NCI-H1048 (cell line): Measurements from ENCODE around the gene SLX4.

Source experiments
- DNase-seq: peaks from one replicate; lab custom pipeline; 2025; lab: John Stamatoyannopoulos, UW

SLX4 gene

DNA sequence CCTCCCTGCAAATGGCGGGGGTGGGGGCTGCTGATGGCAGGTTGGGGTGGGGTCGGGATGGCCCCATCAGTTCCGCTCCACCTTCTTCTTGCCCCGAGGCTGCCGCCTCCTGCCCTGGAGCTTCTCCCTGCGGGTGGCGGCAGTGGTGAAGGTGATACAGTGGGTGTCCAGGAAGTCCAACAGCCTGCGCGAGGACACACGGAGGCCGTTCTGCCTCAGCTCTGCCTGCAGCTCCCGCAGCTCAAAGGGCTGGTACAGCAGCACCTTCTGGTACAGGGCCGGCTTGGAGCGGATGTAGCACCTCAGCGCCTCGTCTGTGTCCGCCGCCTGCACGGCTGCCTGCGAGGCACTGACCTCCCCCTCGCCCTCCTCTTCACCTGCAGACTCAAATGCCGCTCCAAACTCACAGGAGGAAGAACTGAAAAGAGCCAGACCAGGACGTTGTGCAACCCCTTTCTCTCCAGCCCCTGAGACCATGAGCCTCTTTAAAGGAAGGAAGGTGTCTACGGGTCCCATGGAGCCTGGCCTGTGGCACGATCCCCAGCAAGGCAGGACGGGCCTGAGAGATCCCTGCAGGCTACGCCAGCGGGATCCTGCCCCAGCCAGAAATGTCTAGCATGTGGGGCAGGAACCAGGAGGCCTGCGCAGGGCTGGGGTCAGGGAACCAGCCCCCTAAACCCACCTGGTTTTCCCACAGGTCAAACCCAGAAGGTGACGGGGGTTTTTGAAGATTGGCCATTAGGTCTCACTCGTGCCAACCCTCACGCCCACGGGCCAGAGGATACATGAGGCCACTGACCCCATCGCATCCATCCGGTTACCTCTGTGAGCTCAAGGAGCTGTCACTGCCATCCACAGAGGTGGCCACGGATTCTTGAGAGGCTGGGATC lies 28.9 kb downstream of the SLX4 start:
- DNase-seq, result no peak

DNA sequence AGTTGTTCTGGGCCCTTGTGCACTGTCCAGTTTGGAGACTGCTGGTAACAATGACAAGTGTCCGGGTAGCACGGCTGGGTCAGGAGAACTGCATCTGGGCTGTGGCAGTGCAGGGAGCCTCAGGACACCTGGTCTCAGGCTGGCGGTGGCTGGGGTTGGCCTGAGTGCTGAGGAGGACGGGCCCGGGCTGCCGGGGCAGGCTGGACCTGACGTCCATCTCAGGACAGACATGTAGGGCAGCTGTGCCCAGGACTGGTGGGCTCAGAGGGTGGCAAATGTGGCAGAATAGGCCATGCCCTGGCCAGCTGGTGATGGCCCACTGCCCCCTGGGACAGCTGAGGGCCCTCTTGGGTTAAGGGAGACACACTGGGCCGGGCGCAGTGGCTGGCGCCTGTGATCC lies 30.0 kb downstream of the SLX4 start:
- DNase-seq, result no peak

DNA sequence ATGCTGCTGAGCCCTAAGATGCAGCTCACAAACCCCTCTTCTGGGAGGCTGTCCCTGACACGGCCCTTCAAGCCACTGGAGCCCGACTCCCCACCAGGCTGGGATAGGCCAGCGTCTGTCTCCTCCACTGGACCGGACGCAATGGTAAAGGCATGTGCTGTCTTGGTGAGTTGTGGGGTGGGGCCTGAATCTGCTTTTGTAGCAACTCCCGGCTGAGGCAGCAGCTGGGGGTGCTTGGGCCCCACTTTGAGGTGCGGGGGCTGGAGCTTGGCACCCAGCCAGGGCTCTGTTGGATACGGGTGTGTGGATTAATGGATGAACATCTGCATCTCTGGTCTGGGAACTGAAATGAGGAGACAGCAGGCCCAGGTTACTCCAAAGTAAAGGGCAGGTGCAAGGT lies 30.7 kb downstream of the SLX4 start:
- DNase-seq, result no peak

DNA sequence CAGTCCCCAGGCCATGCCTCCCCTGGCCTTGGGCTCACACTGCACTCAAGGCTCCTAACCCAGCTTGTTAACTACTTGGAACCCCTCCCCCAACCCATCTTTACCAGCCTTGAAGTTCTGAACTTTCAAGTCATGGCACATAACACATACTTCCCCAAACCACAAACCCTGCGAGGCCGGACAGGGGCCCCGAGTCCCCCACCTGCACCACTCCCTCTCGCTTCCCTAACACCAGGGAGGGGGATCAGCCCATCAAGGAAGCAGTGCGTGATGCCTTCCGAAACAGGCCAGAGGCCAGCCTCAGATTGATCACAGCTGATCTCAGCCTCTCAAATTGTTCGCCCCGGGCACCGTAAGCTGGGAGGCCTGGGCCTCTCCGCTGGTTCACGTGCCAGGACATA lies 31.2 kb downstream of the SLX4 start:
- no peak for DNase-seq

DNA sequence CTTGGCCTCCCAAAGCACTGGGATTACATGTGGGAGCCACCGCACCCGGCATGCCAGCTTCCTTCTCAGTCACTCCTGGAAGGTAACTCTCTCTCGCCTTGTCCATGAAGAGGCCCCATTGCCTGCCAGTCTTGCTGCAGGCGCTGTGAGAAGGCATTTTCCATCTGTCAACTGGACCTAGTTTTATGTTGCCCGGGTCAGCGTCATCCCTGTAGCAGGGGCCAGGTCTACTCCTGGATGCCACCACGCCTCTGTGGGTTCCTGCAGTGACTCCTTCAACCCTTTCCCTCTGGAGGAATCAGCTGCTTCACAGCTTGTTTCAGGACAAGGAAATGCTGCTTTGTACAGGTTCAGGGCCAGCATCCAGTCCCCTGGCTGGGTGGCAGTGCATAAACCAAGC lies 31.6 kb downstream of the SLX4 start:
- DNase-seq, result no peak

DNA sequence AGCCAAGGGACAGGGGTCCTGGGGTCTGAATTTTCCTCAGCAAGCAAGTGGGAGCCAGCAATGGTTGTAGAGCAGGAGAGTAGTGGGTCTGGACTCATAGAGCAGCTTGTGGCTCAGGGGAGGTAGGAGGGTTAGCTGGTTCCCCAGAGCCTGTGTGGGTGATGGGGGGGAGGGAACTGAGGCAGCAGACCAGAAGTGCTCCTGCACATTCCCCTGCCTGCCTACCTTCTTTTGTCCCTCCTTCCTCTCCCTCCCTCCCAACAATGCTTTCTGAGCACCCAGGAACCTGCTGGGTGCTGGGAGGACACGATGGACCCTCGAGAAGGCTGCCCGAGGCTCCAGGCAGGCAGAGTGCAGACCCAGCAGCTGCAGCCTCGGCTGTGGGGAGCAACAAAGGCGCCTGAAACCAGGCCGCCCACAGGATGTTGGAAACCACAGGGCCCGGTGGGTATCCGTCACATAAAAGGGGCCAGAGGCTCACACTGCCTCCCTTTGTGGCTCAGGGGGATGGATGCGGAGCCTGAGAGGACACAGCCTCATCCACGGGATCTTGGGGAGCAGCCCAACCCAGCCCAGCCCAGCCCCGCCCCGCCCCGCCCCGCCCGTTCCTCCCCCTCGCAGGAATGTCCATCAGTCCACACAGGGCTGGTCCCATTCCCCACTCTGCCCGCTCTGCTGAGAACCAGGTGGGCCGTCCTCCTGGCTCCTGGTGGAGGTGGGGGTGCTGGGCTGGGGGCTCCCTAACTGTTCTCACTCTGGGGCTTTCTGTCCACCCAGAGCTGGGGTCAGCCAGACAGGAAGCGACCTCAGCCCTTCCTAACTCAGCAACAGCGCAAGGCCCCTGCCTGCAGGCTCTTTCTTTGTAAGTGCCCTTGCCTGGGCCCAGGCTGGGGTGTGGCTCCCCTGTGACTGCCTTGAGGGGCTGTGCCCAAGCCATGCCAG lies 32.5 kb downstream of the SLX4 start:
- no peak for DNase-seq

DNA sequence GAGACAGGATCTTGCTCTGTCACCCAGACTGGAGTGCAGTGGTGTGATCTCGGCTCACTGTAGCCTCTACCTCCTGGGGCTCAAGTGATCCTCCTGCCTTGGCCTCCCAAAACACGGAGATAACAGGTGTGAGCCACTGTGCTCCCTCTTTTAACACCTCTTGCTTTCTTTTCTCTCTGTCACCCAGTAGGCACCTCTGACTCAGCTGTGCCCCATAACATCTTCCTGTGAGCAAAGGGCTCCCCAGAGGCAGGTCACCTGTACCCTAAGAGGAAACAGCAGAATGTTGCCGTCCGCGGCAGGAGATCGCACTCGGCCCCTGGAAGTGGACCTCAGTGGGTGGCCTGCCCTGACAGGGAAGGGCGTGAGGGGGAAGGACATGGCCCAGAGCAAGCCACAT lies 33.3 kb downstream of the SLX4 start:
- DNase-seq, result no peak

DNA sequence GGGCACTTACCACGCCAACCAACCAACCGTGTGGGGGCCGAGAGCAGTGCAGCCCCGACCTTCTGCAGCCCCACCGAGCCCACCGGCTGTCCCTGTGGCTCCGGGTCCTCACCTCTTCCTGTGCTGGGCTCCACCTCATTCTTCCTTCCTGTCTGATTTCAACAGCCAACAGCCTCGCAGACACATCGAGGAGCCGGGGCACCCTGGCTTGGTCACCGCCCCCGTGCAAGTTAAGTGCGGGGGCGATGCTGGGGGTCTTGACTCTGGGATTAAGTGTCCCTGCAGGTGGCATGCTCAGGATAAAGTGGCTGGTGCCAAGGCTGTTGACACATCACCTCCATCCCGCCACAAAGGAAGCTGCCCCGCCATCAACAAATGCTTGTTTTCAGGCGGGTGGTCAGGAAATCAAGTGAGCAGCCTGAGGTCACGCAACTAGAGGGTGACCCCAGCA lies 34.1 kb downstream of the SLX4 start, which contains the start of gene NLRC3:
NLRC3 (minus strand) TSS at position 102 of the 451 bp plus-strand sequence. CDS start 12,367 bp downstream, outside the sequence.
- no peak for DNase-seq

DNA sequence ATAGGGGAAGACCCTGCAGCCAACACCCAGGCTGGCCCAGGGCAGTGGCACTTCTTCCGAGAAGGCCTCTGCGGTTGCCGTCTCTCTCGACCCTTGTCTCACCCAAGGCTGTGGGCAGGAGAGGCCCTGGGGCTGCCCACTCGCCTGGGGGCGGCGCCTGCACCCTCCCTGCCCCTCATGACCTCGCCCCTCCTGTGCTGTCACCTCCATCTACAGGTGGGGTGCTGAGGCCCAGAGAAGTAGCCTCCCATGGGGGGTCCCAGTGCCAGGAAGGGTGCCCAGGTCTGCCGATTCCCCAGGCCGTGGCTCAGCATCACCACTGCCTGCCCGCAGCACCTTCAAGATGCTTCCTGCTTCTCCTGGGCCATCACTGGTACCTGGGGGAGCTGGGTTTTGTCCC lies 35.2 kb downstream of the SLX4 start:
- DNase-seq, result no peak

DNA sequence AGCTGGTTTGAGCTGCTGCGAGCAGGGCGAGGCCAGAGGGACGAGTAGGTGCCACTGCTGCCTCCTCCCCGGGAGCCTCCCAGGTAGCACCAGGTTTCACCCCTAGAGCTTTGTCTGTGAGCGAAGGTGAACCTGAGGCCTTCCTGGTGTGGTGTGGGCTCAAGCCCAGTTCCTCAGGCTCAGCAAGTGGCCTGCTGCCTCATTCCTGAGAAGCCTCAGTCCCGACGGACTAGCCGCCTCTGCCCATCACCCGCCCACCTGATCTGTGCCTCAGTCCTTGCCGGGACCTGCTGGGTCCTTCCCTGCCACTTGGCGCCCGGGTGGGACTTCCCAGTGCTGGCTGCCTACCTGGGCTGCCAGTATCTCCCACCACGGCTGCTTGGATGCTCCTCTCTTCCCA lies 35.9 kb downstream of the SLX4 start:
- DNase-seq, result no peak

DNA sequence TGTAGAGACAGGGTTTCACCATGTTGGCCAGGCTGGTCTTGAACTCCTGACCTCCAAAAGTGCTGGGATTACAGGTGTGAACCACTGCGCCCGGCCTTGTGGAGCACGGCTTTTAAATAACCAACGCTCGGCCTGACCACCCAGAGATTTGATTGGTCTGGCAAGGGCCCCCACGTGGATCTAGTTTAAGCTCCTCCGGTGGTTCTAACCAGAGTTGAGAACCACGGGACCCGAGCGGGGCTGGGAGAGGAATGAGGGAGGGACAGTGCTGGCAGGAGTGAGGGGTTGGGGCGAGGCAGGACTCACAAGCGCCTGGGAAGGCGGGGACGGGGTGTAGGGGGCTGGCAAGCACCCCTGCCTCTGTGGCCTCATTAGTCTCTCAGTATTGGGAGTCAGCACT lies 37.2 kb downstream of the SLX4 start:
- DNase-seq, result no peak

DNA sequence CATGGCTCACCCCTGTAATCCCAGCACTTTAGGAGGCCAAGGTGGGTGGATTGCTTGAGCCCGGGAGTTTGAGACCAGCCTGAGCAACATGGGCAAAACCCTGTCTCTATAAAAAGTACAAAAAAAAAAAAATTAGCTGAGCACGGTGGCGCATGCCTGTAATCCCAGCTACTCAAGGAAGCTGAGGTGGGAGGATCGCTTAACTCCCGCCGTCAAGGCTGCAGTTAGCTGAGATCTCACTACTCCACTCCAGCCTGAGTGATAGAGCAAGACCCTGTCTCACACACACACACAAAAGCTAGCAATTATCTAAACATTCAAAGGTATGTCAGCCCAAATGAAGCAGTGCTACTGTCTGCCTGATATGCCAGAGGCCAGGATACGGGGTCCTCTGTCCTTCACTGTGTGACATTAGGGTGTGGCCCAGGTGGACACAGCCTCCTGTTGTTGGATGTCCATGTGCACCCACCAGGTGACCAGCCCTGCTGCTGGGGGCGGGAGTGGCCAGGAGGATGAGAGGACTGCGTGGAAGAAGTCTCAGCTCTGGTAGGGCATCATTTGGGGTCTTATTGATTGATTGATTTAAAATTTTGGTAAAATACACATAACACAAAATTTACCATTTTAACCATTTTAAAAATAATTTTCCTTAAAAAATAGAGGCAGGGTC lies 38.1 kb downstream of the SLX4 start:
- DNase-seq, result no peak

DNA sequence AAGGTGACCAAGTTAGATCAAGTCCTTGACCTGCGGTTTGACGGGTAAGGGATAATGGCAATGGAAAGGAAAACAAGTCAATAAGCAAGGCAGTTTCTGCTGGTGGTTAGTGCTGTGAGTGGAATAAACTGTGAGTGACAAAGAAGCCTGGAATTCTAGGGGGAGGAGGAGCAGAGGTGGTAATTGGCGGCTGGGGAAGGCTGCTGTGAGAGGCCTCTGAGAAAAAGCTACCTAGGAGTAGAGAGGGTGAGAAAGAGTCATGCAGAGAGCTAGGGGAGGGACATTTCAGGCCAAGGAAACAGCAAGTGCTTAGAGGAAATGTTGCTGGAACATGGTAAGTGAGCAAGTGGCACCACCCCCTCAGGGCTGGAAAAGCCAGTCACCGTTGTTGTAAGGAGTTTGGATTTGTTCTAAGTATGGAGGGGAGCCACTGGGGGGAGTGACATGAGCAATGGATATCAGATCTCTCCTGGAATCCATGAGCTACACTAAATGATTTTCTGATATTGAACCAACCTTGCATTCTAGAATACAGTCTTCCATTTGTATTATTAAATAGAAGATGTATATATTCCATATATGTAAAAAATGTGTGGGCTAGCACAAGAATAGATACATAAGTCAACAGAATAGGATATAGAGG lies 40.9 kb downstream of the SLX4 start:
- no peak for DNase-seq

DNA sequence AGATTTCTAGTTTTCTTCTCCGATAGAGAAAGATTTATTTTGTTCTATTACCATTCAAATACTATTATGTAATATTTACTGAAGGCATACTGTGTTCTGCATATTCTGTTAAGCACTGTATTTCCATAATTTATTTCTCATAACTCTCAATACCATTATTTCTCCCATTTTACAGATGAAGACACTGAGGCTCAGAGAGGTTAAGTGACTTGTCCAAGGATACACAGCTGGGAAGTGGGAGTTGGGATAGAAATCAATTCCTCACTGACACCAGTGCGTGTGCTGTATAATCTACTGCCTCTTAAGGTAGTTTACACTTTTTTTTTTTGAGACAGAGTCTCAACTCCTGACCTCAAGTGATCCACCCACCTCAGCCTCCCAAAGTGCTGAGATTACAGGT lies 41.6 kb downstream of the SLX4 start:
- no peak for DNase-seq

DNA sequence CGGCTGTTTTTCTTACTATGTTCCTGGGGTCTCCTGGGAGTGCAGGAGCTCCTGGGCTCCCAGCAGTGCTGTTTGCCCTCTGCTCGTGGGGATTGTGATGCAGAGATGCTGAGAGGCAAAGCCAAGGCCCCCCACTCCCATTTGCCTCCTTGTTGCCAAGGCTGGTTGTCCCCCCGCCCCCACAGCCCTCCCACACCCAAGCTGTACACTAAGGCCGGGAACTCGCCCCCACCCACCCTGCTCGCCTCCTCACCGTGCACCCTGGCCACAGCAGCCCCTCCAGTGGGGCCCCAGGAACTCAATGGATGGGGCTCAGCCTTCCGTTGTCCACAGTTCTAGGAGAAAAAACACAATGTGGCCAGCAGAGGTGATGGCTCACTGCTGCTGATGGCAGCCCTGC lies 44.4 kb downstream of the SLX4 start:
- no peak for DNase-seq

DNA sequence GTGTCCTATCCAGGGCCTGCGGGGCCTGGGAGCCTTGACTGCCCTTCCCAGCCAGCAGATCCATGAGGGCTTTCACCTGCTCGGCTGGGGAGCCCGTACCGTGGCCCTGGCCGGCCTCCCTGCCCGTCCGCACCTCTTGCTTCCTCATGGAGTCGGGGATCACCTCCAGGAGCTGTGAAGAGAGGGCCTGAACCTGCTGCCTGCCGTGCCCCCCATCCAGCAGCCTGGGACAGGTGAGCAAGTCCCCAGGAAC lies 46.6 kb downstream of the SLX4 start:
- no peak for DNase-seq

DNA sequence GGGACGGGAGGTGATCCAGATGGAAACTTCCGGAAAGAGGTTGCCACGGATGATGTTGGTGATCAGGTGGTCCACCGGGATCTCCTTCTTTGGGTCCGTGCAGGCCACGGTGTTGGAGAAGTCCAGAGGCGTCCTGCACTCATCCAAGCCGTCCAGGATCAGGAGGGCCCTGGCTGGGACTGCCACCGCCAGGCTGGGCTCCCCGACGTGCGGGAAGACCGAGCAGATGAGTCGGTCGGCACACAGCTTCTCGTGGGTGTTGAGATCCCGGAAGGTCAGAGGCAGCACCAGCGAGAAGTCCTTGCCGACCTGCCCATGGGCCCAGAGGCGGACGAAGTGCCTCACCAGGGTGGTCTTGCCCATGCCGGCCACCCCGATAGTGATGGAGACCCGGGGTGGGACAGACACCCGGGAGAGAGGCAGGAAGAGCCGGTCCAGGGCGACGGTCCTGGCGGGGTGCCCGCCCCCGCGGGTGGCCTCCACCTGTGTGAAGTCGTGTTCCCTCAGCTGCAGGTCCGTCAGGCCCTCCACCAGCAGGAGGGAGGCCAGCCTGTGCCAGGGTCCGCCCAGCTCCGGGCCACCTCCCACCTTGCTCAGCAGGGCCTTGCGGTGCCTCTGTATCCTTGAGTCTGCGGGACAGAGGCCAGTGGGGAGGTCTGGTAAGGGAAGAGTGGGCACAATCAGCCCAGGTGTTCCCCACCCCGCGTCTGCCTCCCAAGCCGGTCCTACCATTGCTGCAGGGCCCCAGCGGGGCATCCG lies 47.1 kb downstream of the SLX4 start:
- no peak for DNase-seq

DNA sequence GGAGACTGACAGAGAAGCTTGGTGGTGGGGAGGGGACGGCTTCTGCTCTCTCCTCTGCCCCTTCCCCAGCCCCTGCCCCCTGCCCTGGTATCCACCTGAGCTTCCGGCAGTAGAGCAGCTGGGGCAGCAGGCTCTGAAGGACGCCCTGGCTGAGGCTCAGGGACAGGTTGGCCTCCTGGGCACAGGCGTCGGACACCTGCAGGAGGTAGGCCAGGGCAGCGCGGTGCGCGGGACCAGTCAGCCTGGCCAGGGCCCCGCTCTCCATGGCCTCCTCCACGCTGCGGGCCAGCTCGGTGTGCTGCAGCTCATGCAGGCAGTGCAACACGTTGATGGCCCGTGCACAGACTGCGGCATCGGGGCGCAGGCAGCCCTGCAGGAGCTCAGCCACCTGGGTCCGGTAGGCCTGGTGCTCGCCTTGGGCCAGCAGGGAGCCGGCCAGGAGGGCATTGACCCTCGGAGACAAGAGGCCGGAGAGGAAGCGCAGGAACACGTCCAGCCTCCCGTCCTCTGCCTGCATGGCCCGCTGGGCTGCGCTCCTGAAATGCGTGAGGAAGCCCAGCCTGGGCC lies 48.4 kb downstream of the SLX4 start:
- no peak for DNase-seq

DNA sequence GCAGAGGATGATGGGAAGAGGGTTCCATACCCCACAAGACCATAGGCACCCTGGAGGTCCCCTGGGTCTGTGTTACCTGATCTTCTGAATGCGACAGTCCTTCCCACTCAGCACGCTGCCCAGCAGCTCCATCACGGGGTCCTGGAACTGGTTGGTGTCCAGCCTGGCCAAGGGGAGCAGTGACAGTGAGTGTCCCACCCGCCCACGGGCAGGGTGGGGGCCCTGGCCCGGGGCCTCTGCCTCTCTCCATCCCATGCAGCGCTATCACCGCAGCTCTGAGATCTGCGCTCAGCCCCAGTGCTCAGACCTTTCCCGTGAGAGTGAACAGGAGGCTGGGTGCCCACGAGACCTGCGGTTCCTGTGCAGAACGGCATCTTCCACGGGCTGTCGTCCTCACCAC lies 49.8 kb downstream of the SLX4 start:
- no peak for DNase-seq

DNA sequence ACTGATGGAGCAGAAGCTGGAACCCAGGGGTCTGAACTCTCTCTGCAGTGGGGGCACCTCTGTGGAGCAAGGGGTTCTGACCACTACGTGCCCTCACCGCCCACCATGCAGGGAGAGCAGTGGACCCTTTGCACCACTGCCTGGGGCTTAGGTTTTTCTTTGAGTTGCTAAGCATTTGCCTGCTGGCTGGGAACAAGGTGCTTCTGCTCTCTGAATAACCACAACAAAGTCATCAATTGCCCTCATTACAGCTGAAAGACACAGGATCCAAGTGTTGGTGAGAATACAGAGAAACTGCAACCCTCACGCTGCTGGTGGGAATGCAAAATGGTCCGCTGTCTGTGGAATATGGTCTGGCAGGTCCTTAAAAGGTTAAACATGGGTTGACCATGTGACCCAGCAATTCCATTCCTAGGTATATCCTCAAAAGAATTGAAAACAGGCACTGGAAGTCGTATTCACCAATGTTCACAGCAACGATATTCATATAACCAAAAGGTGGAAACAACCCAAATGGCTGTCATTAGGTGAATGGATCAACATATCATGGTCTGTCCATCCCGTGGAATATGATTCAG lies 57.0 kb downstream of the SLX4 start:
- DNase-seq, result no peak
